ENCODE data around the gene STIL. TPM values are rescaled to one million over a fixed set of nuclear protein-coding genes. Genes with fewer than 3 reads are reported as not detected.
"Not testable (repeated sequence)": the region's sequence is repeated elsewhere in the genome, so short reads cannot be mapped to it uniquely, and the experiment has no call there.

STIL gene
- polyA plus RNA-seq, 1 donor (not counting 4 experiments of a cell fraction or from before 2014, with no cell fraction given) = 10.5 TPM

DNA sequence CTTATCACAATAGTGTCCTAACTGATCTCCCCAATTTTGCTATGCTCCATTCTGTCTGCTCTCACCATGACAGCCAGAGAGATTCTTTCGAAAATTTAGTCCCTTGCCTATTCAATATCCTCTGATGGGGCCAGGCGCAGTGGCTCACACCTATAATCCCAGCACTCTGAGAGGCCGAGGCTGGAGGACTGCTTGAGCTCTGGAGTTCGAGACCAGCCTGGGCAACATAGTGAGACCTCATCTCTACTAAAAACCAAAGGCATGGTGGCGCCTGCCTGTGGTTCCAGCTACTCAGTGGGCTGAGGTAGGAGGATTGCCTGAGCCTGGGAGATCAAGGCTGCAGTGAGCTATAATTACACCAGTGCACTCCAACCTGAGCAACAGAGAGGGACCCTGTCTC is 108.0 kb downstream of the STIL start:
- Histone ChIP-seq H3K9me1 (ENCODE audit: control insufficient read depth, extremely low read depth, insufficient read depth, low read length) (no peaks in the 10 kb centered on the region), H2AFZ (ENCODE audit: control insufficient read depth, low read length) (no peak overlapping the region), H4K20me1 (ENCODE audit: control insufficient read depth, extremely low read depth, insufficient read depth, low read length) (no peaks in the 10 kb centered on the region), H3K4me1 (ENCODE audit: control insufficient read depth, extremely low read depth, insufficient read depth, low read length) (peaks cover 6% of the 10 kb centered on the region), H3K4me3 (ENCODE audit: control insufficient read depth in 2 of 3, extremely low read depth in 1 of 3, insufficient read depth in 2 of 3, low read depth in 1 of 3, low read length in 3 of 3) (no peak overlapping the region), H3K9me3 (ENCODE audit: control insufficient read depth, low read depth, low read length) (no peaks in the 10 kb centered on the region), H3K36me3 (ENCODE audit: control insufficient read depth in 2 of 2, extremely low read depth in 1 of 2, insufficient read depth in 2 of 2, low read length in 2 of 2) (no peaks in the 10 kb centered on the region), H3K79me2 (ENCODE audit: control insufficient read depth, insufficient read depth, low read length) (no peaks in the 10 kb centered on the region), H3K4me2 (ENCODE audit: control insufficient read depth, extremely low read depth, insufficient read depth, low read depth, low read length) (no peak overlapping the region), H3K27me3 (ENCODE audit: control insufficient read depth, extremely low read depth, insufficient read depth, low read length) (no peaks in the 10 kb centered on the region), H3K9ac (ENCODE audit: control insufficient read depth, extremely low read depth, insufficient read depth, low read length) (no peak overlapping the region), H3K27ac (ENCODE audit: control insufficient read depth, insufficient read depth, low read length) (no peak overlapping the region)
- DNase-seq (ENCODE audit: low read depth, low spot score) (no peak), FAIRE-seq (no peak)
- no peak for TF ChIP-seq EZH2 (IDR thresholded peaks at IDR 0.05; ENCODE audit: low read length)
- no peak for TF ChIP-seq CTCF (optimal IDR thresholded peaks at IDR 0.05 in 1 of 3, IDR thresholded peaks at IDR 0.05 in 1 of 3, conservative IDR thresholded peaks at IDR 0.05 in 1 of 3; ENCODE audit: extremely low read depth in 1 of 3, insufficient read depth in 2 of 3, low read length in 3 of 3)
- dilution Hi-C loops (cut with MboI; ENCODE audit: extremely low pct_ligation_motif_present, low sequenced_read_pairs) = no loop called here

GRCh38 chr1:47203504-47203903 is 110.4 kb downstream of the STIL start:
- H3K27me3 ChIP-seq (ENCODE audit: control insufficient read depth, extremely low read depth, insufficient read depth, low read length); H2AFZ ChIP-seq (ENCODE audit: control insufficient read depth, low read length); H3K9me3 ChIP-seq (ENCODE audit: control insufficient read depth, low read depth, low read length); H3K79me2 ChIP-seq (ENCODE audit: control insufficient read depth, insufficient read depth, low read length); dilution Hi-C loops (cut with MboI; ENCODE audit: extremely low pct_ligation_motif_present, low sequenced_read_pairs); H4K20me1 ChIP-seq (ENCODE audit: control insufficient read depth, extremely low read depth, insufficient read depth, low read length); H3K4me1 ChIP-seq (ENCODE audit: control insufficient read depth, extremely low read depth, insufficient read depth, low read length); H3K9me1 ChIP-seq (ENCODE audit: control insufficient read depth, extremely low read depth, insufficient read depth, low read length); FAIRE-seq; H3K27ac ChIP-seq (ENCODE audit: control insufficient read depth, insufficient read depth, low read length); DNase-seq (ENCODE audit: low read depth, low spot score); H3K4me2 ChIP-seq (ENCODE audit: control insufficient read depth, extremely low read depth, insufficient read depth, low read depth, low read length); H3K4me3 ChIP-seq (ENCODE audit: control insufficient read depth in 2 of 3, extremely low read depth in 1 of 3, insufficient read depth in 2 of 3, low read depth in 1 of 3, low read length in 3 of 3); H3K9ac ChIP-seq (ENCODE audit: control insufficient read depth, extremely low read depth, insufficient read depth, low read length); H3K36me3 ChIP-seq (ENCODE audit: control insufficient read depth in 2 of 2, extremely low read depth in 1 of 2, insufficient read depth in 2 of 2, low read length in 2 of 2): not testable (repeated sequence)

- no peak for FAIRE-seq
- H3K27me3 ChIP-seq (ENCODE audit: control insufficient read depth, extremely low read depth, insufficient read depth, low read length) = no peaks in the 10 kb centered on the region
- dilution Hi-C loops (cut with MboI; ENCODE audit: extremely low pct_ligation_motif_present, low sequenced_read_pairs) = no loop called here
Observed at GRCh38 chr1:47201179-47201578, 112.8 kb downstream of the STIL start.

More at GRCh38 chr1:47201179-47201578, 112.8 kb downstream of the STIL start:
- Histone ChIP-seq H3K4me2 (ENCODE audit: control insufficient read depth, extremely low read depth, insufficient read depth, low read depth, low read length) (no peak overlapping the region), H3K4me3 (ENCODE audit: control insufficient read depth in 2 of 3, extremely low read depth in 1 of 3, insufficient read depth in 2 of 3, low read depth in 1 of 3, low read length in 3 of 3) (no peak overlapping the region), H3K36me3 (ENCODE audit: control insufficient read depth in 2 of 2, extremely low read depth in 1 of 2, insufficient read depth in 2 of 2, low read length in 2 of 2) (no peaks in the 10 kb centered on the region), H2AFZ (ENCODE audit: control insufficient read depth, low read length) (no peak overlapping the region), H4K20me1 (ENCODE audit: control insufficient read depth, extremely low read depth, insufficient read depth, low read length) (no peaks in the 10 kb centered on the region), H3K9me1 (ENCODE audit: control insufficient read depth, extremely low read depth, insufficient read depth, low read length) (no peaks in the 10 kb centered on the region), H3K9me3 (ENCODE audit: control insufficient read depth, low read depth, low read length) (no peaks in the 10 kb centered on the region), H3K79me2 (ENCODE audit: control insufficient read depth, insufficient read depth, low read length) (no peaks in the 10 kb centered on the region), H3K4me1 (ENCODE audit: control insufficient read depth, extremely low read depth, insufficient read depth, low read length) (no peaks in the 10 kb centered on the region), H3K9ac (ENCODE audit: control insufficient read depth, extremely low read depth, insufficient read depth, low read length) (no peak overlapping the region), H3K27ac (ENCODE audit: control insufficient read depth, insufficient read depth, low read length) (no peak overlapping the region)
- no peak for DNase-seq (ENCODE audit: low read depth, low spot score)
- TF ChIP-seq EZH2 (IDR thresholded peaks at IDR 0.05; ENCODE audit: low read length) (no peak), CTCF (optimal IDR thresholded peaks at IDR 0.05 in 1 of 3, IDR thresholded peaks at IDR 0.05 in 1 of 3, conservative IDR thresholded peaks at IDR 0.05 in 1 of 3; ENCODE audit: extremely low read depth in 1 of 3, insufficient read depth in 2 of 3, low read length in 3 of 3) (no peak)

Measured in keratinocyte (primary cell).